ENCODE data around the gene C11orf71.

The C11orf71 gene

GRCh38 chr11:114400216-114400914 lies at the start of gene C11orf71, which contains the start of gene RBM7:
Gene C11orf71, minus strand, starts transcription at chr11:114400511. Its CDS starts 180 bp downstream, at chr11:114400331.
Gene RBM7, plus strand, starts transcription at chr11:114400666. Its CDS starts 6 bp downstream, at chr11:114400672.
- peak; percentile 98 for DNase-seq (ENCODE audit: low spot score)

- no peak for DNase-seq (ENCODE audit: low spot score)
Observed at GRCh38 chr11:114449845-114450244, 49.5 kb upstream of the C11orf71 start.

GRCh38 chr11:114448749-114449482 lies 48.6 kb upstream of the C11orf71 start:
- DNase-seq (ENCODE audit: low spot score), result no peak

- peak; percentile 9 for DNase-seq (ENCODE audit: low spot score)
Observed at GRCh38 chr11:114447892-114448291, 47.6 kb upstream of the C11orf71 start.

GRCh38 chr11:114447444-114447843 lies 47.1 kb upstream of the C11orf71 start:
- no peak for DNase-seq (ENCODE audit: low spot score)

GRCh38 chr11:114442536-114442935 lies 42.2 kb upstream of the C11orf71 start:
- DNase-seq (ENCODE audit: low spot score), result no peak

GRCh38 chr11:114441921-114442320 lies 41.6 kb upstream of the C11orf71 start:
- no peak for DNase-seq (ENCODE audit: low spot score)

- DNase-seq (ENCODE audit: low spot score), result no peak
Observed at GRCh38 chr11:114440971-114441763, 40.9 kb upstream of the C11orf71 start.

GRCh38 chr11:114440121-114440860 lies 40.0 kb upstream of the C11orf71 start:
- peak; percentile 20 for DNase-seq (ENCODE audit: low spot score)

- DNase-seq (ENCODE audit: low spot score), result peak; percentile 98
Observed at GRCh38 chr11:114439229-114440120, 39.2 kb upstream of the C11orf71 start, which contains the start of gene REXO2. Gene REXO2, plus strand, starts transcription at chr11:114439467. Its CDS starts 62 bp downstream, at chr11:114439529.

GRCh38 chr11:114438303-114438702 lies 38.0 kb upstream of the C11orf71 start:
- DNase-seq (ENCODE audit: low spot score), result no peak

- no peak for DNase-seq (ENCODE audit: low spot score)
Observed at GRCh38 chr11:114433376-114433775, 33.1 kb upstream of the C11orf71 start.

- no peak for DNase-seq (ENCODE audit: low spot score)
Observed at GRCh38 chr11:114432893-114433292, 32.6 kb upstream of the C11orf71 start.

- DNase-seq (ENCODE audit: low spot score), result no peak
Observed at GRCh38 chr11:114430290-114430689, 30.0 kb upstream of the C11orf71 start.

GRCh38 chr11:114426280-114426679 lies 26.0 kb upstream of the C11orf71 start:
- DNase-seq (ENCODE audit: low spot score), result no peak

- DNase-seq (ENCODE audit: low spot score), result peak; percentile 21
Observed at GRCh38 chr11:114416441-114416961, 16.2 kb upstream of the C11orf71 start.

GRCh38 chr11:114413958-114414357 lies 13.6 kb upstream of the C11orf71 start:
- no peak for DNase-seq (ENCODE audit: low spot score)

GRCh38 chr11:114412946-114413345 lies 12.6 kb upstream of the C11orf71 start:
- no peak for DNase-seq (ENCODE audit: low spot score)

GRCh38 chr11:114401311-114401710 lies 1.0 kb upstream of the C11orf71 start:
- DNase-seq (ENCODE audit: low spot score), result no peak

- DNase-seq (ENCODE audit: low spot score), result no peak
Observed at GRCh38 chr11:114400915-114401223, 558 bp upstream of the C11orf71 start.

Data from AG20443 (cell line).